ENCODE measurements around the gene REG1A.

- TF ChIP-seq, protein P1, sequence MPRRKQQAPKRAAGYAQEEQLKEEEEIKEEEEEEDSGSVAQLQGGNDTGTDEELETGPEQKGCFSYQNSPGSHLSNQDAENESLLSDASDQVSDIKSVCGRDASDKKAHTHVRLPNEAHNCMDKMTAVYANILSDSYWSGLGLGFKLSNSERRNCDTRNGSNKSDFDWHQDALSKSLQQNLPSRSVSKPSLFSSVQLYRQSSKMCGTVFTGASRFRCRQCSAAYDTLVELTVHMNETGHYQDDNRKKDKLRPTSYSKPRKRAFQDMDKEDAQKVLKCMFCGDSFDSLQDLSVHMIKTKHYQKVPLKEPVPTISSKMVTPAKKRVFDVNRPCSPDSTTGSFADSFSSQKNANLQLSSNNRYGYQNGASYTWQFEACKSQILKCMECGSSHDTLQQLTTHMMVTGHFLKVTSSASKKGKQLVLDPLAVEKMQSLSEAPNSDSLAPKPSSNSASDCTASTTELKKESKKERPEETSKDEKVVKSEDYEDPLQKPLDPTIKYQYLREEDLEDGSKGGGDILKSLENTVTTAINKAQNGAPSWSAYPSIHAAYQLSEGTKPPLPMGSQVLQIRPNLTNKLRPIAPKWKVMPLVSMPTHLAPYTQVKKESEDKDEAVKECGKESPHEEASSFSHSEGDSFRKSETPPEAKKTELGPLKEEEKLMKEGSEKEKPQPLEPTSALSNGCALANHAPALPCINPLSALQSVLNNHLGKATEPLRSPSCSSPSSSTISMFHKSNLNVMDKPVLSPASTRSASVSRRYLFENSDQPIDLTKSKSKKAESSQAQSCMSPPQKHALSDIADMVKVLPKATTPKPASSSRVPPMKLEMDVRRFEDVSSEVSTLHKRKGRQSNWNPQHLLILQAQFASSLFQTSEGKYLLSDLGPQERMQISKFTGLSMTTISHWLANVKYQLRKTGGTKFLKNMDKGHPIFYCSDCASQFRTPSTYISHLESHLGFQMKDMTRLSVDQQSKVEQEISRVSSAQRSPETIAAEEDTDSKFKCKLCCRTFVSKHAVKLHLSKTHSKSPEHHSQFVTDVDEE (CRISPR knock-in tag; IDR thresholded peaks at IDR 0.05): no peak
- TF ChIP-seq RARB (CRISPR knock-in tag; IDR thresholded peaks at IDR 0.05): no peak
- no peak for TF ChIP-seq ZFP3 (CRISPR knock-in tag; IDR thresholded peaks at IDR 0.05)
- no peak for TF ChIP-seq ISL1 (CRISPR knock-in tag; IDR thresholded peaks at IDR 0.05)
- TF ChIP-seq SNAI2 (CRISPR knock-in tag; IDR thresholded peaks at IDR 0.05): no peak
- TF ChIP-seq CSDC2 (CRISPR knock-in tag; IDR thresholded peaks at IDR 0.05): no peak
- TF ChIP-seq ARNTL (CRISPR knock-in tag; IDR thresholded peaks at IDR 0.05; ENCODE audit: borderline replicate concordance, low read depth): no peak
- TF ChIP-seq, protein P2, sequence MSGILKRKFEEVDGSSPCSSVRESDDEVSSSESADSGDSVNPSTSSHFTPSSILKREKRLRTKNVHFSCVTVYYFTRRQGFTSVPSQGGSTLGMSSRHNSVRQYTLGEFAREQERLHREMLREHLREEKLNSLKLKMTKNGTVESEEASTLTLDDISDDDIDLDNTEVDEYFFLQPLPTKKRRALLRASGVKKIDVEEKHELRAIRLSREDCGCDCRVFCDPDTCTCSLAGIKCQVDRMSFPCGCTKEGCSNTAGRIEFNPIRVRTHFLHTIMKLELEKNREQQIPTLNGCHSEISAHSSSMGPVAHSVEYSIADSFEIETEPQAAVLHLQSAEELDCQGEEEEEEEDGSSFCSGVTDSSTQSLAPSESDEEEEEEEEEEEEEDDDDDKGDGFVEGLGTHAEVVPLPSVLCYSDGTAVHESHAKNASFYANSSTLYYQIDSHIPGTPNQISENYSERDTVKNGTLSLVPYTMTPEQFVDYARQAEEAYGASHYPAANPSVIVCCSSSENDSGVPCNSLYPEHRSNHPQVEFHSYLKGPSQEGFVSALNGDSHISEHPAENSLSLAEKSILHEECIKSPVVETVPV (CRISPR knock-in tag; IDR thresholded peaks at IDR 0.05): no peak
- TF ChIP-seq PPARA (CRISPR knock-in tag; IDR thresholded peaks at IDR 0.05; ENCODE audit: borderline replicate concordance): no peak
- TF ChIP-seq GLIS3 (CRISPR knock-in tag; IDR thresholded peaks at IDR 0.05): no peak
- no peak; the same call in 1 of the 2 replicates for TF ChIP-seq TCF4 (CRISPR knock-in tag; IDR thresholded peaks at IDR 0.05; ENCODE audit: borderline replicate concordance)
- TF ChIP-seq, protein P3, sequence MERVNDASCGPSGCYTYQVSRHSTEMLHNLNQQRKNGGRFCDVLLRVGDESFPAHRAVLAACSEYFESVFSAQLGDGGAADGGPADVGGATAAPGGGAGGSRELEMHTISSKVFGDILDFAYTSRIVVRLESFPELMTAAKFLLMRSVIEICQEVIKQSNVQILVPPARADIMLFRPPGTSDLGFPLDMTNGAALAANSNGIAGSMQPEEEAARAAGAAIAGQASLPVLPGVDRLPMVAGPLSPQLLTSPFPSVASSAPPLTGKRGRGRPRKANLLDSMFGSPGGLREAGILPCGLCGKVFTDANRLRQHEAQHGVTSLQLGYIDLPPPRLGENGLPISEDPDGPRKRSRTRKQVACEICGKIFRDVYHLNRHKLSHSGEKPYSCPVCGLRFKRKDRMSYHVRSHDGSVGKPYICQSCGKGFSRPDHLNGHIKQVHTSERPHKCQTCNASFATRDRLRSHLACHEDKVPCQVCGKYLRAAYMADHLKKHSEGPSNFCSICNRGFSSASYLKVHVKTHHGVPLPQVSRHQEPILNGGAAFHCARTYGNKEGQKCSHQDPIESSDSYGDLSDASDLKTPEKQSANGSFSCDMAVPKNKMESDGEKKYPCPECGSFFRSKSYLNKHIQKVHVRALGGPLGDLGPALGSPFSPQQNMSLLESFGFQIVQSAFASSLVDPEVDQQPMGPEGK (CRISPR knock-in tag; IDR thresholded peaks at IDR 0.05; ENCODE audit: borderline replicate concordance): no peak
- no peak for TF ChIP-seq ZC3H10 (CRISPR knock-in tag; IDR thresholded peaks at IDR 0.05)
- TF ChIP-seq ZNF70 (CRISPR knock-in tag; IDR thresholded peaks at IDR 0.05): no peak
Observed at GRCh38 chr2:79083597-79084251, 36.6 kb upstream of the REG1A start.

Data from SK-N-SH treated with all-trans-retinoic acid at 6 μM for 48 hours (cell line).